GM12865 (cell line): ENCODE data around the gene ATXN2L.
"Not testable (repeated sequence)": the region's sequence is repeated elsewhere in the genome, so short reads cannot be mapped to it uniquely, and the experiment has no call there.

Experiments
- DNase-seq: peaks from one replicate; pipeline ENCODE4 v3.0.0; 2010; ENCODE audit warnings: low read depth
- H3K4me3 ChIP-seq: 2 replicates; pipeline ENCODE4 v1.5.1; 2011; ENCODE audit warnings: mild to moderate bottlenecking, low read depth, low read length, control low read depth
- CTCF ChIP-seq: IDR thresholded peaks from 2 replicates; pipeline ENCODE4 v1.5.1; 2011; ENCODE audit warnings: low read length, control low read depth, low read depth, inconsistent platforms; ENCODE audit not compliant: insufficient read depth; ENCODE audit errors: missing control alignments

ATXN2L gene

DNA sequence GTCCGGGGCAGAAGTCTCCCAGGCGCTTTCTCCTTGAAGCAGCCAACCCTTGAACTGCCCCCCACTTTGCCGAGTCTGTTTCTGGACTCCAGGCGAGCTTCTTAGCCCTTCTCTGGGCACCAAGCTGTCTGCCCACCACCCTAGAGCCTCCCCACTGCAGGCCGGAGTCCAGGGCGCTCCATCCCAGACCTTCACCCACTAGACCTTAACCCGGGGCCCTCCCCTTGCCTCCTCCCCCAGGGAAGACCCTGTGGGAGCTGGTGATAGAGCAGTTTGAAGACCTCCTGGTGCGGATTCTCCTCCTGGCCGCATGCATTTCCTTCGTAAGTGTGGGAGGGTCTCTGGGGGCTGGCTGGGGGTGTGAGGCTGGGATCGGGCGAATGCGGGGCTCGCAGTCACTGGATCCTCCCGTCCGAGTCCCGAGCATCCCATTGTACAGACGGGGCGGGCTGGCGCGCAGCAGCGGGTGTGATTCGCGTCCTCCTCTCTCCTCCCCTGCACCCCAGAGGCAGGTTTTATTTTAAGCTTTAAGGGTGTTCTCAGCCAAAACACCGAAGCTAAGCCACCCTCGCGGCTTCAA, 56.6 kb downstream of the ATXN2L start:
- no peak for TF ChIP-seq CTCF
- peak overlapping the region; percentile 73 for H3K4me3 ChIP-seq
- DNase-seq: no peak

DNA sequence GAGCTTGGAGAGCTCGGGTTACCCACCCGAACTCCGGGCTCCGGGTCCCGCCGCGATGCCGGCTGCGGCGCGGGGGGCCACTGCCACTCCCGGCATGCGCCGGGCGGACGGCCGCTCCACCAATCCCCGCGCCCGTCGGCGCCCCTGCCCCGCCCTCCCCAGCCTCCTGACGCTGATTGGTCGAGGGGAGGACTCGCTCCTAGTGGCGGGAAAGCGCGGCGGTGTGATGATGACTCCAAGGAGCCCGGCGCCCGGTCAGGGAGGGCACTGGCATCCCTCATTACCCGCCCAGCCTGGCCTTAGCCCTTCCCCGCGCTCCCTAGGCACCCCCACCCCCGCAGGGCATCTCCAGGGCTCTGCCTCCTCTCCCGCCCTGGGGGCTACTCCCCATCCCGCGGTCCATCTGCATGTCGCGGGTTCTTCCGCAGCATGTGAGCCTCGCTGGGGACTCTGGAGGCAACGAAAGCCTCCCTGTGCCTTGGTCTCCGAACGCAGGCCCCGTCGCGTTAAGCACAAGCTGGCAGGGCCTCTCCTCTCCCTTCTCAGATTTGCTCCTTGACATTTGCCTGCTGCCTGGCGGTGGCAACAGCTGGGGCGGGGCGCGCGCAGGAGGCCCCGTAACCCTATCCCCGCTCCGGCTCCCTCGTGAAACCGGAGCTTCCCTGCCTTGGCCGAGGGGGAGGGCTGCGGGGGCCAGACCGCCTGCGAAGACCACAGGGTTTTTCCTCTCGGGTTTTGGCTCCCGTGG, 57.2 kb downstream of the ATXN2L start:
- no peak for TF ChIP-seq CTCF

DNA sequence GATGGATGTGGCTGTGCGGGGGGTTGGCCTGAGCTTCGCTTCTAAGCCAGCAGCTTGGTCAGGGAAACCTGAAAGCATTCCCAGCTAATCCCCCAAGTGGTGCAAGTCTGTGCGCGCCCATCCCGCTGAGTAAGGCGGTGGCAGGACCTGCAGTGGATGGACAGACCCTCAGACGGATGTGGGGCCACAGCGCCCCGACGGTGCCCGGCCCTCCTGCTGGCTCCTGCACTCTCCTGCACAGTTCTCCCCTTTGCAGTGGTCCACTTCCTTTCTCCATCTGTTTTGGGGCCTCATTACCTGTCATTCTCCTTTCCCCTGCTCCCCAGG, 57.8 kb downstream of the ATXN2L start:
- no peak for TF ChIP-seq CTCF
- DNase-seq: no peak
- peak overlapping the region; percentile 73 for H3K4me3 ChIP-seq

More for the DNA sequence above, 57.2 kb downstream of the ATXN2L start:
- peak; percentile 93 for DNase-seq
- peak overlapping the region; percentile 73 for H3K4me3 ChIP-seq

GRCh38 chr16:28880955-28881354, 58.2 kb downstream of the ATXN2L start:
- no peak for TF ChIP-seq CTCF
- DNase-seq: no peak
- H3K4me3 ChIP-seq: no peak overlapping the region

DNA sequence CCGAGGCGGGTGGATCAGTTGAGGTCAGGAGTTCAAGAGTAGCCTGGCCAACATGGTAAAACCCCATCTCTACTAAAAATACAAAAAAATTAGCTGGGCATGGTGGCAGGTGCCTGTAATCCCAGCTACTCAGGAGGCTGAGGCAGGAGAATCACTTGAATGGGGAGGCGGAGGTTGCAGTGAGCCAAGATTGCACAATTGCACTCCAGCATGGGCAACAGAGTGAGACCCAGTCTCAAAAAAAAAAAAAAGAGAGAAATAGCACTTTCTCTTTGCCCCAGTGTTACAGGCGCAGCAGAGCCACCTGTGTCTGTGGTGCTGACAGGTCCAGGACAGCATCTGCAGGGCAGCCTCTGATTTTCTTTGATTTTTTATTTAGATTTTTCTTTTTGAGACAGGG, 58.8 kb downstream of the ATXN2L start:
- not testable (repeated sequence) for H3K4me3 ChIP-seq, DNase-seq

DNA sequence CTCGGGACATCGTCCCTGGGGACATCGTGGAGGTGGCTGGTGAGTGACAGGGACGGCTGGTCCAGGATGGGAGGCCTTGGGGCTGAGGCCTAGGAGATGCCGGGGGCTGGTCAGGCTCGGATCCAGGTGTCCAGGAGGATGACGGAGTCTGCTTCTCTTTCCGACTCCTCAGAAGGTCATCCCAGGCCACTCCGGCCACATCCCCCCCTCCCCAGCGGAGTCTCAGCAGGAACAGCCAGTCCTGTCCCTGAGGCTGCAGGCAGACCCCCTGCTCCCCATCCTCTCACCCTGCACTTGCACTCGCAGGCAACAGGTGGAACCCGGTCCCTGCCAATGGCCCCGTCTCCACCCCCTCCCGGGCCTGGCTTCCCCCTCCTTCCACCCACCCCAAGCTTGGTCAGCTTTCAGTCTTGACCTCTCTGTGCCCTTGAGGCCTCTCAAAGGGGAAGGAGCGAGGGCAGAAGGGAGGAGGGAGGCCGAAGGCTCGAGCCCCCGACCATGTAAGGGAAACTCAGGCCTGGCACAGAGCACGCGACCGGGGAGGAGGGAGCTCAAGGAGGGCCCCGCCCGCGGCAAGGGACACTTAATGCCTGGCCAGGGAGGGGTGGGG, 59.9 kb downstream of the ATXN2L start:
- no peak overlapping the region for H3K4me3 ChIP-seq
- no peak for DNase-seq
- no peak for TF ChIP-seq CTCF

GRCh38 chr16:28883221-28883996, 60.6 kb downstream of the ATXN2L start:
- no peak for TF ChIP-seq CTCF
- no peak for DNase-seq

More at GRCh38 chr16:28883221-28883996, 60.6 kb downstream of the ATXN2L start:
- no peak overlapping the region for H3K4me3 ChIP-seq
